NT2/D1 (cell line): ENCODE data around the gene FGD5.

Experiments used
- SUZ12 ChIP-seq: IDR thresholded peaks from 2 replicates; pipeline ENCODE4 v1.6.1; 2011; ENCODE audit not compliant: insufficient read length, insufficient read depth; ENCODE audit errors: extremely low read depth
- YY1 ChIP-seq: IDR thresholded peaks from 2 replicates; pipeline ENCODE4 v1.6.1; 2011; ENCODE audit not compliant: insufficient read length, insufficient read depth
- ZNF274 ChIP-seq: IDR thresholded peaks from 2 replicates; pipeline ENCODE4 v1.6.1; 2011; ENCODE audit warnings: mild to moderate bottlenecking, low read depth, low read length

DNA sequence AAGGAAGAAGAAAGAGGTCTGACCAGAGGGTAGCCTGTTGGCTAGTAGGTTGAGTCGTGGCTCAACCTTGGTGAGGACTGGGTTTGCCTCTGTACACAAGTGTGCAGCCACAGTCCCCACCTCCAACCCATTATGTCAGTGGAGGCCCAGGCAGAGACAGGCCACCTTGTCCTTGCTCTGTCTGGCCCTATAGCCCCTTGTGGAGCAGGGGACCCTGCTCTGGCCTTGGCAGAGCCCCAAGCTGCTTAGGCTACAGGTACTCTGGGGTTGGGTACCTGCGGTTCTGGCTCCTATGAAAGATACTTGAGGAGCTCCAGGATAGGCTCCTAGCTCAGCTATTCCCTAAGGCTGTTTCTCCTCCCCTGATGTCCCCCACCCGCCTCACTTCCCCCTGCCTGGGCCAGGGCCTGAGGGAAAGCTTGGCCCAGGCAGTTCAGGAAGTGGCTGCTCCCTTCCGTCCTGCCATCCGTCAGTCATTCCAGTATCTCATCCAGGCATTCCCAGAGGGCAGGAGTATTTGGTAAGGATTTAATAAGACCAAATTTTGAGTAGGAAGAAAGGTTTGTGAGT, 44.0 kb downstream of the FGD5 start:
- no peak for TF ChIP-seq ZNF274
- no peak for TF ChIP-seq YY1
- no peak for TF ChIP-seq SUZ12
